RWPE1 (cell line): Measurements from ENCODE around the gene FAM180A.

ENCODE experiments used
- CTCF ChIA-PET: fragments of 350-600 bp; sonication (Branson Sonifier 250); formaldehyde crosslinking; extraction: SDS; loops from one replicate; lab custom pipeline; 2021; lab: Yijun Ruan, JAX
- POLR2A ChIA-PET: fragments of 400-600 bp; formaldehyde crosslinking; extraction: SDS; loops from one replicate; lab custom pipeline; 2020; ENCODE audit warnings: antibody characterized with exemption; ENCODE audit not compliant: low non-redundant PET; lab: Yijun Ruan, JAX
- DNase-seq: peaks from one replicate; pipeline ENCODE4 v3.0.0; 2012; ENCODE audit warnings: low spot score
- H3K27ac ChIP-seq: fragments of 450-650 bp; 2 replicates; pipeline ENCODE4 v1.5.1; 2017
- CTCF ChIP-seq: fragments of 450-650 bp; conservative IDR thresholded peaks from 2 replicates; pipeline ENCODE4 v1.5.1; 2017; ENCODE audit warnings: low read depth, mild to moderate bottlenecking

Gene FAM180A

GRCh38 chr7:135768467-135768866, 19.9 kb upstream of the FAM180A start:
- no peak overlapping the region for H3K27ac ChIP-seq
- TF ChIP-seq CTCF: no peak
- ChIA-PET POLR2A (no interaction called here), CTCF (no interaction called here)
- DNase-seq: no peak

GRCh38 chr7:135768064-135768463, 19.5 kb upstream of the FAM180A start:
- CTCF ChIA-PET: no interaction called here

GRCh38 chr7:135763261-135763660, 14.6 kb upstream of the FAM180A start:
- CTCF ChIA-PET: no interaction called here
- no peak overlapping the region for H3K27ac ChIP-seq
- POLR2A ChIA-PET: no interaction called here
- no peak for TF ChIP-seq CTCF
- DNase-seq: no peak

More at GRCh38 chr7:135768064-135768463, 19.5 kb upstream of the FAM180A start:
- DNase-seq: no peak
- no peak overlapping the region for H3K27ac ChIP-seq
- no peak for TF ChIP-seq CTCF
- POLR2A ChIA-PET: no interaction called here

GRCh38 chr7:135761751-135762488, 13.3 kb upstream of the FAM180A start:
- no peak for DNase-seq
- ChIA-PET CTCF (no interaction called here), POLR2A (interaction anchor here (0.6 kb wide), 1 partner anchor 151 kb away, joined by 3 read pairs; no protein-coding TSS in a partner anchor)
- no peak for TF ChIP-seq CTCF
- no peak overlapping the region for H3K27ac ChIP-seq

GRCh38 chr7:135759532-135759931, 10.9 kb upstream of the FAM180A start:
- no peak overlapping the region for H3K27ac ChIP-seq
- DNase-seq: no peak
- ChIA-PET POLR2A (no interaction called here), CTCF (no interaction called here)
- no peak for TF ChIP-seq CTCF

GRCh38 chr7:135758531-135758932, 9.9 kb upstream of the FAM180A start:
- POLR2A ChIA-PET: no interaction called here
- CTCF ChIA-PET: no interaction called here
- TF ChIP-seq CTCF: no peak
- peak; percentile 45 for DNase-seq
- peak overlapping the region; percentile 90 for H3K27ac ChIP-seq
